RWPE1 (cell line): ENCODE data around the gene LGALS3BP.
"Not testable (repeated sequence)": the region's sequence is repeated elsewhere in the genome, so short reads cannot be mapped to it uniquely, and the experiment has no call there.

Source experiments
- CTCF ChIA-PET: fragments of 350-600 bp; sonication (Branson Sonifier 250); formaldehyde crosslinking; extraction: SDS; loops from one replicate; lab custom pipeline; 2021; lab: Yijun Ruan, JAX
- POLR2A ChIA-PET: fragments of 400-600 bp; formaldehyde crosslinking; extraction: SDS; loops from one replicate; lab custom pipeline; 2020; ENCODE audit warnings: antibody characterized with exemption; ENCODE audit not compliant: low non-redundant PET; lab: Yijun Ruan, JAX
- DNase-seq: peaks from one replicate; pipeline ENCODE4 v3.0.0; 2012; ENCODE audit warnings: low spot score
- H3K27ac ChIP-seq: fragments of 450-650 bp; 2 replicates; pipeline ENCODE4 v1.5.1; 2017
- TF ChIP-seq, protein P1 (sequence below): fragments of 450-650 bp; conservative IDR thresholded peaks from 2 replicates; pipeline ENCODE4 v1.5.1; 2017; ENCODE audit warnings: low read depth, mild to moderate bottlenecking

LGALS3BP gene

DNA sequence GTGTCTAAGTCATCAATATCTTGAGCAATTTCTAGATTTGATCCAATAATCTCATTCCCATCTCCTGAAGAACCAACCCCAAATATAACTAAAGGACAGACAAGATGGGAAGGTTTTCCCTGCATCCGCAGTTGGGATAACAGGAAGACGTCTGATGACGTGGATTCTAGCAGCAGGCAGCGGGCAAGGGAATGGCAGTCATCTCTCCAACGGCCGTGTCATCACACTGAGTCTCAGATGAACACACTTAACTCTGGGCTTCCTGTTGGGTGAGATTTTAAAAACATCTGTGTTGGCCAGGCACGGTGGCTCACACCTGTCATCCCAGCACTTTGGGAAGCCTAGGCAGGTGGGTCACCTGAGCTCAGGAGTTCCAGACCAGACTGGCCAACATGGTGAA, 33.6 kb downstream of the LGALS3BP start:
- POLR2A ChIA-PET, result no interaction called here
- no peak overlapping the region for H3K27ac ChIP-seq
- DNase-seq, result no peak
- CTCF ChIA-PET, result interaction anchor here (0.6 kb wide), 1 partner anchor 831 kb away, joined by 3 read pairs; no protein-coding TSS in a partner anchor
- TF ChIP-seq, protein P1, sequence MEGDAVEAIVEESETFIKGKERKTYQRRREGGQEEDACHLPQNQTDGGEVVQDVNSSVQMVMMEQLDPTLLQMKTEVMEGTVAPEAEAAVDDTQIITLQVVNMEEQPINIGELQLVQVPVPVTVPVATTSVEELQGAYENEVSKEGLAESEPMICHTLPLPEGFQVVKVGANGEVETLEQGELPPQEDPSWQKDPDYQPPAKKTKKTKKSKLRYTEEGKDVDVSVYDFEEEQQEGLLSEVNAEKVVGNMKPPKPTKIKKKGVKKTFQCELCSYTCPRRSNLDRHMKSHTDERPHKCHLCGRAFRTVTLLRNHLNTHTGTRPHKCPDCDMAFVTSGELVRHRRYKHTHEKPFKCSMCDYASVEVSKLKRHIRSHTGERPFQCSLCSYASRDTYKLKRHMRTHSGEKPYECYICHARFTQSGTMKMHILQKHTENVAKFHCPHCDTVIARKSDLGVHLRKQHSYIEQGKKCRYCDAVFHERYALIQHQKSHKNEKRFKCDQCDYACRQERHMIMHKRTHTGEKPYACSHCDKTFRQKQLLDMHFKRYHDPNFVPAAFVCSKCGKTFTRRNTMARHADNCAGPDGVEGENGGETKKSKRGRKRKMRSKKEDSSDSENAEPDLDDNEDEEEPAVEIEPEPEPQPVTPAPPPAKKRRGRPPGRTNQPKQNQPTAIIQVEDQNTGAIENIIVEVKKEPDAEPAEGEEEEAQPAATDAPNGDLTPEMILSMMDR, result no peak

DNA sequence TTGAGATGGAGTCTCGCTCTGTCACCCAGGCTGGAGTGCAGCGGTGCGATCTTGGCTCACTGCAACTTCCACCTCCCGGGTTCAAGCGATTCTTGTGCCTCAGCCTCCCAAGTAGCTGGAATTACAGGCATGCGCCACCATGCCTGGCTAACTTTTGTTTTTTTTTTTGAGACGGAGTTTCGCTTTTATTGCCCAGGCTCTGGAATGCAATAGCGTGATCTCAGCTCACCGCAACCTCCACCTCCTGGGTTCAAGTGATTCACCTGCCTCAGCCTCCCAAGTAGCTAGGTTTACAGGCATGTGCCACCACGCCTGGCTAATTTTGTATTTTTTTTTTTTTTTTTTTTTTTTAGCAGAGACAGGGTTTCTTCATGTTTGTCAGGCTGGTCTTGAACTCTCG, 34.3 kb downstream of the LGALS3BP start:
- H3K27ac ChIP-seq, CTCF ChIA-PET, DNase-seq, POLR2A ChIA-PET: not testable (repeated sequence)

DNA sequence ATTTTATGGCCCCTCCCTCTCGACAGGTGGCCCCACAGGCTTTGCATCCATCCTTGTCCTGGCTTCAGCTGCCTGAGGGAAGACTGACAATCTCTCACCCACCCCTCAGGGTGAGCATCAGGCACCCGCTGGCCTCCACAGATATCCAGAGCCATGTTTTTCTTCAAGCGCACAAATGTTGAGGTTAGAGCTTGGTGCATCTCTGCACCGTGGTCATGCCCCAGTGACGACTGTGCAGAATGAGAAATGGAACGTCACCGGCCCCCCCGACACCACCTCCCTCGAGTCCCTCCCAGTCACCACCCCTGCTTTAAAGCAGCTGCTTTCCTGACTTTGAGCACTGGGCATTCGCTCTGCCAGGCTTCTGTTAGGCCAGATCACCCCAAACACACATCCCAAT, 34.8 kb downstream of the LGALS3BP start:
- no peak overlapping the region for H3K27ac ChIP-seq
- ChIA-PET CTCF (no interaction called here), POLR2A (no interaction called here)
- TF ChIP-seq, protein P1, result no peak
- no peak for DNase-seq

DNA sequence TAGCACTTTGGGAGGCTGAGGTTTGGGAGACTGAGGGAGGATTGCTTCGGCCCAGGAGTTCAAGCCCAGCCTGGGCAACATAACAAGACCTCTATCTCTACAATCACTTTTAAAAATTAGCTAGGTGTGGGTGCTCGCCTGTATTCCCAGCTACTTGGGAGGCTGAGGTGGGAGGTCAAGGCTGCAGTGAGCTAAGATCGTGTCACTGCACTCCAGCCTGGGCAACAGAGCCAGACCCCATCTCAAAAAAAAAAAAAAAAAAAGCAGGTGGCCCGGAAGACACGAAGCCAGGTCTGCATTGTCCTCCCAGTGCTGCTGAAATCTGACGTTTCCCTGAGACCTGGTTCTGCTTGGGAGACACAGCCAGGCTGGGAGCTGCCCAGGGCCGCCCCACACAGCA, 35.7 kb downstream of the LGALS3BP start:
- TF ChIP-seq, protein P1, result no peak
- CTCF ChIA-PET, result interaction anchor here (0.6 to 1.0 kb wide), 2 partner anchors 15 to 61 kb away, joined by 3 to 5 read pairs; no protein-coding TSS in a partner anchor
- DNase-seq, result no peak
- no peak overlapping the region for H3K27ac ChIP-seq
- POLR2A ChIA-PET, result interaction anchor here (0.7 kb wide), 1 partner anchor 22 kb away, joined by 7 read pairs; no protein-coding TSS in a partner anchor

DNA sequence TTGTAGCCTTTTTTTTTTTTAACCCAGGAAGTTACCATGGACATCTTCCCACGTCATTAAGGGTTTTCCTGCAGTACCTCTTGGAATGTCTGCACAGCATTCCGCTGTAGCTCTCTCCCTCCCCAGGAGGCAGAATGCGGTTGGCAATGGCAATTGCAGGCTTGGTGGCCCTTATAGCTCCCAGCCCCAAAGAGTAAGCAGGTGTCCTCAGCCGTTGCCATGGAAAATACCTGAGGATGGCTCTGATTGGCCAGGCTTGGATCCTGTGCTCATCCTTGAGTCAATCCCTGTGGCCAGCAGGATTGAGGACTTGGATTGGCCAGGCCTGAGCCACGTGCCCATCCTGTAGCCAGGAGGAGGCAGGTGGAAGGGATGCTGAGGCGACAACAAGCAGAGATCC, 39.0 kb downstream of the LGALS3BP start:
- TF ChIP-seq, protein P1, result no peak
- CTCF ChIA-PET, result interaction anchor here (0.7 to 0.8 kb wide), 2 partner anchors 96 to 97 kb away, joined by 3 read pairs; no protein-coding TSS in a partner anchor
- H3K27ac ChIP-seq, result no peak overlapping the region
- no peak for DNase-seq
- POLR2A ChIA-PET, result no interaction called here

DNA sequence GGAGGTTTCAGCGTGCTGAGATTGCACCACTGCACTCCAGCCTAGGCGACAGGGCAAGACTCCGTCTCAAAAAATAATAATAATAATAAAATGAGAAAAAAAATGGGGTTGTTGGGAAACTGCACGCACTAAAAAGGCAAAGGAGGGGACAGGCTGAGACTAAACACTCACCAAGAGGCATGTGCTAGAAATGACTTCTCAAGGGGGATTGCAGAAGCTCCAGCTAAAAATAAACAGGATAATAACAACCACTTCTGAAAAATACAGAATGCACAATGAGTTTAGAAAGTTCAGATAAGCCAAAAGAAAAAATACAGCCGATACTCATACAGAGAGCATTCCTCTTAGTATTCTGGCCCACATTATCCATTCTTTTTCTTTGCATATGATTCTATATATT, 39.5 kb downstream of the LGALS3BP start:
- CTCF ChIA-PET, result interaction anchor here (0.7 to 0.8 kb wide), 2 partner anchors 95 to 97 kb away, joined by 3 read pairs; no protein-coding TSS in a partner anchor
- DNase-seq, result no peak
- POLR2A ChIA-PET, result no interaction called here

DNA sequence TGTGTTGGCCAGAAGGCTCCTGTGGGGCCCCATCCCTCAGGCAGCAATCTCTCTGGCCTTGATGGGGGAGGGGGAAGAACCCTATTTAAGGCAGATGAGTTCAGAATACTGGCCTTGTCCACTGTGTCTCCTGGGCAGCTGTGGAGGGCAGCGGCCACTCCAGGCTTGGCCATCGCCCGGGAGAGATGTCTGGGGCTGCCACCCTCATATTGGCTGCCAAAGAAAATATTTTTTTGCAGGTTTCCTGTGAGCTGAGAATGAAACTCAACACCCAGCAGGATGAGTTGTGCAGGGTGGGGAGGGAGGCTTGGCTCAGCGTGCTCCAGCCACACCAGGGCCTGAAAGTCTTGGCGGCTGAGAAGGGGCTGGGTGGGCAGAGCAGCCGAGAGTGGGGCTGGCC, 40.1 kb downstream of the LGALS3BP start:
- ChIA-PET POLR2A (no interaction called here), CTCF (no interaction called here)
- TF ChIP-seq, protein P1, result no peak
- H3K27ac ChIP-seq, result peak overlapping the region; percentile 81
- DNase-seq, result no peak

More for the DNA sequence above, 39.5 kb downstream of the LGALS3BP start:
- peak overlapping the region; percentile 81 for H3K27ac ChIP-seq
- TF ChIP-seq, protein P1, result no peak
